ENCODE measurements around the gene NUP107.

The NUP107 gene

DNA sequence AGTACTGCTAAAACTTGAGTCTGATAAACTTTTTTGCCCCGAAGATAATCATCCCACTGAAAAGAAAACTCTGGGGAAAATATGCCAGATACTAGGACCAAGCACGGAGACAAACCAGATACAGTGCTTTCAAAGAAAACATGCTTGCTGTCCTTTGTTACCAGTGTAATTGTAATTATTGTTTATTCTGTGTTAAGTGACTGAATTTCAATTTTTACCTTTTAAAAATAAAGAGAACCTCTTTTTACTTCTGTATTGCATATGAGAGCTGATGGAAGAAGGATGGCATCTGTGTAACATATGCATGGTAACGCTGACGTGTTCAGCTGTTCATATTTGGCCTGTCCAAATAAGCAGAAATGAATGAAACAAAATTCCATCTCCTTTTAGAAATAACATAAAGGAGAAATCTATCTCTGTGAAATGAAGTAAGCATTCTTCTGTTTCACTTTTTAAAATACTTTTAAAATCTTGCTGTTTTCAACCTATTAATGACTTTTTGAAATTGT lies 81.7 kb downstream of the NUP107 start:
- TF ChIP-seq, protein P1, sequence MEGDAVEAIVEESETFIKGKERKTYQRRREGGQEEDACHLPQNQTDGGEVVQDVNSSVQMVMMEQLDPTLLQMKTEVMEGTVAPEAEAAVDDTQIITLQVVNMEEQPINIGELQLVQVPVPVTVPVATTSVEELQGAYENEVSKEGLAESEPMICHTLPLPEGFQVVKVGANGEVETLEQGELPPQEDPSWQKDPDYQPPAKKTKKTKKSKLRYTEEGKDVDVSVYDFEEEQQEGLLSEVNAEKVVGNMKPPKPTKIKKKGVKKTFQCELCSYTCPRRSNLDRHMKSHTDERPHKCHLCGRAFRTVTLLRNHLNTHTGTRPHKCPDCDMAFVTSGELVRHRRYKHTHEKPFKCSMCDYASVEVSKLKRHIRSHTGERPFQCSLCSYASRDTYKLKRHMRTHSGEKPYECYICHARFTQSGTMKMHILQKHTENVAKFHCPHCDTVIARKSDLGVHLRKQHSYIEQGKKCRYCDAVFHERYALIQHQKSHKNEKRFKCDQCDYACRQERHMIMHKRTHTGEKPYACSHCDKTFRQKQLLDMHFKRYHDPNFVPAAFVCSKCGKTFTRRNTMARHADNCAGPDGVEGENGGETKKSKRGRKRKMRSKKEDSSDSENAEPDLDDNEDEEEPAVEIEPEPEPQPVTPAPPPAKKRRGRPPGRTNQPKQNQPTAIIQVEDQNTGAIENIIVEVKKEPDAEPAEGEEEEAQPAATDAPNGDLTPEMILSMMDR (IDR thresholded peaks at IDR 0.05; ENCODE audit: low read depth, low read length), result no peak
- no peak for DNase-seq (ENCODE audit: low read depth, low spot score)
- in situ Hi-C loops (cut with HindIII; ENCODE audit: low sequenced_read_pairs), result no loop called here
- no peak overlapping the region for H3K4me3 ChIP-seq (ENCODE audit: low read depth, low read length)

DNA sequence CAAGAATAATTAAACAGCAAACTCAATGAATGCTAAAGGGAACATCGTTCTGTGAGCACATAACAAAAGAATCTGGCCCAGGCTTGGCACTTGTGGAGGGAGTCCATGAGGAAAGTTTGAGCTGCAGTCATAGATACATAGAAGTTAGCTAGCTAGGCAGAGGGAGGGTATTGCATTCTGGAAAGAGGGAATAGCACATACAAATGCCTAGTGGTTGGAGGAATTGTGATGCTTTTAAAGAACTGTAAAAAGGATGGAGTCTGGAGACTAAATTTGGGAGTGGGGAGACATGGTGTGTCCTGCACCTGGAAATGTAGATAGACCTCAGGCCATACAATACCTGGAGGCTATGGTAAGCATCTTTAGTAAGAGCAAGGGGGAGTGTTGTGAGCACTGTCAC lies 83.2 kb downstream of the NUP107 start:
- no peak overlapping the region for H3K4me3 ChIP-seq (ENCODE audit: low read depth, low read length)
- no peak for DNase-seq (ENCODE audit: low read depth, low spot score)
- TF ChIP-seq, protein P1 (IDR thresholded peaks at IDR 0.05; ENCODE audit: low read depth, low read length), result no peak
- in situ Hi-C loops (cut with HindIII; ENCODE audit: low sequenced_read_pairs), result no loop called here

DNA sequence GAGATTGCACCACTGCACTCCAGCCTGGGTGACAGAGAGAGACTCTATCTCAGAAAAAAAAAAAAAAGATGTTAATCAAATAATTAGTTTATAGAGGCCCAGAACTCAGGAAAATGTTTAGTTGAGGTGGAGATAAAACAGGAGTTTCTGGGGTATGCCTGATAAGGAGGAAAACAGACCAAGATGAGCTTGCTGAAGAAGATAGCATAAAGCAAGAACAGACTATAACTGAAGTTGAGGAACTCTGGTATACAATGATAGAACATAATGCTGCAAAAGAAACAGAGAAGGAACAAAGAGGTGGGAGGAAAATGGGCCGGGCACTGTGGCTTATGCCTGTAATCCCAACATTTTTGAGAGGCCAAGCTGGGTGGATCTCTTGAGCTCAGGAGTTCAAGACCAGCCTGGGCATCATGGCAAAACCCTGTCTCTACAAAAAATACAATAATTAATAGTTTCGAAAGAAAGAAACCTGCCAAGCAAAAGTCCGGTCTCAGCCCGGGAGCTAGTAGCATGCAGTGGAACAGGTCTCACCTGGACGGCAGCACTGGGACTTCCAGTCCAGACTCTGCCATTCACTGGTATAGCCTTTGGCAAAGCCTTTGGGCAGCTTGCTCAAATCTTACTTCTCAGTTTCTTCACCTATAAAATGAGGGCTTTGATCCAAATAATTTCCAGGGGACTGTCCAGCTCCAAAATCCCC lies 84.6 kb downstream of the NUP107 start:
- TF ChIP-seq, protein P1 (IDR thresholded peaks at IDR 0.05; ENCODE audit: low read depth, low read length), result no peak

DNA sequence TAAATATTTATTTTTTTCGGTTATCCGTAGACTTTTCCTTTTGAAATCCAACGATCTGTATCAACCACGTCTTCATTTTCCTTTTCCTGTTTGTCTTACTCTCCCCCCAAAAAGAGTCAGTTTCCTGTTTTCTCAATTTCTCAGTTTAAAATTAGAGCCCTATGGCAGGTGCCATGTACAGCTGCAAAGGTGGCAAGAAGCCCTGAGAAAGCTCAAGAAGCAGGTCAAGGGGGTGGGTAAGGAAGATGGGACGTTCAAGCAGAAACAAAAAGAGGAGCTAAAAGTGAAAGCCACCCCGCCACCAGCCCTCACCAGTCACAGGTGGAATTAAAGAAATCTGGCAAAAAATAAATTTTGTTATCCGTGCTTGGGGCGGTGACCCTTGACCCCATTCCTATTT lies 85.9 kb downstream of the NUP107 start:
- no peak overlapping the region for H3K4me3 ChIP-seq (ENCODE audit: low read depth, low read length)
- in situ Hi-C loops (cut with HindIII; ENCODE audit: low sequenced_read_pairs), result no loop called here
- DNase-seq (ENCODE audit: low read depth, low spot score), result no peak
- TF ChIP-seq, protein P1 (IDR thresholded peaks at IDR 0.05; ENCODE audit: low read depth, low read length), result no peak

More for the DNA sequence above, 84.6 kb downstream of the NUP107 start:
- in situ Hi-C loops (cut with HindIII; ENCODE audit: low sequenced_read_pairs), result no loop called here
- no peak overlapping the region for H3K4me3 ChIP-seq (ENCODE audit: low read depth, low read length)
- DNase-seq (ENCODE audit: low read depth, low spot score), result no peak

DNA sequence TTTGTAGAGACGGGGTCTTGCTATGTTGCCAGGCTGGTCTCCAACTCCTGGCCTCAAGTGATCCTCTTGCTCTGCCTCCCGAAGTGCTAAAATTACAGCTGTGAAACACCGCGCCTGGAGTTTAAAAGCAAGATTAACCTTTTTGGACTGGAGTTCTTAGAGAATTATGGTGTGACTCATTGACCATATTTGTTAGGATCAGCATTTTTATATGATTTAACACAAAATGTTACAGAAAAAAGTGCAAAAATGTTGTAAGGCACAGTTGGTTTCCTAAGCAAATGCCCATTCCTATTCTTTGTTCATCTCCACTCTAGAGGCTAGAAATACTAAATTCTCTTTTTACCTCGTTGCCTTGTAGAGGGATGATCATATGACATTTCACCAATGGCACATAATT lies 86.8 kb downstream of the NUP107 start:
- in situ Hi-C loops (cut with HindIII; ENCODE audit: low sequenced_read_pairs), result no loop called here
- no peak for DNase-seq (ENCODE audit: low read depth, low spot score)
- TF ChIP-seq, protein P1 (IDR thresholded peaks at IDR 0.05; ENCODE audit: low read depth, low read length), result no peak
- no peak overlapping the region for H3K4me3 ChIP-seq (ENCODE audit: low read depth, low read length)

DNA sequence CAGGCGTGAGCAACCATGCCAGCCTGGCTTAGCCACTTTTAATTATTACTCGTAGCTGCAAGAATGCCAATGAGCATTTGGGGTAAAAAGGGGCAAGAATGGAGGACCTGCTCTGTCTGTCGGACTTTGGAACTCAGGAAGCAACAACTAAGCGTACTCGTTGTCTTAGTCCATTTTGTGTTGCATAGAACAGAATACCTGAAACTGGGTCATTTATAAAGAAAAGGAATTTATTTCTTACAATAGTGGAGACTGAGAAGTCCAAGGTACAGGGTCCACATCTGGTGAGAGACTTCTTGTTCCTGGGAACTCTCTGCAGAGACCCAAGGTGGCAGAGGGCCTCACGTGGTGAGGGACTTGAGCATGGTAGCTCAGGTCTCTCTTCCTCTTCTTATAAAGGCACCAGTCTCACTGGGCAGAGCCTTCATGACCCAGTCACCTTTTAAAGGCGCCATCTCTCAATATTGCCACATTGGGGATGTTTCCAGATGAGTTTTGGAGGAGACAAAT lies 88.4 kb downstream of the NUP107 start:
- in situ Hi-C loops (cut with HindIII; ENCODE audit: low sequenced_read_pairs), result no loop called here
- no peak overlapping the region for H3K4me3 ChIP-seq (ENCODE audit: low read depth, low read length)
- DNase-seq (ENCODE audit: low read depth, low spot score), result no peak
- TF ChIP-seq, protein P1 (IDR thresholded peaks at IDR 0.05; ENCODE audit: low read depth, low read length), result no peak
